HG02973 (cell line): ENCODE data around the gene TMEM145.
"Not testable (repeated sequence)": the region's sequence is repeated elsewhere in the genome, so short reads cannot be mapped to it uniquely, and the experiment has no call there.

Experiments used
- ATAC-seq: cut with Tn5 transposase; IDR thresholded peaks from one replicate; pipeline ENCODE4 v1.9.1; 2021; ENCODE audit warnings: moderate library complexity; ENCODE audit not compliant: unreplicated experiment

The TMEM145 gene

DNA sequence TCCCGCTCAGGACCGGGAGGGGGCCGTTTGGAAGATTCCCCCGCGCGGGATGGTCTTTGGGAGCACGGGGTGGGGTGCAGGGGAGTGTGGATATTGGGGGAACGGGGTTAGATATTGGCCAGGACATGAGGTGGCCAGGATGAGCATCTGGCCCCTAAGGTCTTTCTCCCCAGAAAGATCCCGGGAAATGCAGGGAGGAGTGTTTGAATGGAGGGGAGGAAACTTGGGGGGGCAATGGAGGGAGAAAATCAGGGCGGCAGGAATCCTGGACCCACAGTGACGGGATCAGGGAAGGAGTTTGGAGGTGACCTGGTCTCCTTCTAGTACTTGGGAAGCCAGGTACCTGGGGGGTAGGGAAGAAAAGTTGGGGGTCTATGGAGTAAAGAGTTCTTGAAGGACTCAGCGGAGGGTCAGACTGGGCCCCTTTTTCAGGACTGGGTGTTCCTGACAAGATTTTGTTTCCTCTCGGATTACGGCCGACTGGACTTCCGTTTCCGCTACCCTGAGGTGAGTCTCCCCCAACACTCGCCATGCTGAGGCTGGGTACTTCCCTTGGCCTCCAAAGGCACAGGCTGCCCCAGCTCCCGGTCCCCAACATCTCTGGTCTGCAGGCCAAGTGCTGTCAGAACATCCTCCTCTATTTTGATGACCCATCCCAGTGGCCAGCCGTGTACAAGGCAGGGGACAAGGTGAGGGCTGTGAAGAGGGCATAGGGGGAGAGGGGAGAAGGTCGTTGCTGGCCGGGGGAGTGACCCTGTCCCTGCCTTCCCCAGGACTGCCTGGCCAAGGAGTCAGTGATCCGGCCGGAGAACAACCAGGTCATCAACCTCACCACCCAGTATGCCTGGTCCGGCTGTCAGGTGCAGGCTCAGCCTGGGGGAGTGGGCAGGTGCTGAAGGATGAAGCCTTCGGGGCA, 989 bp downstream of the TMEM145 start:
- ATAC-seq = no peak

- ATAC-seq = no peak
Observed at GRCh38 chr19:42315024-42315423, 1.9 kb downstream of the TMEM145 start.

DNA sequence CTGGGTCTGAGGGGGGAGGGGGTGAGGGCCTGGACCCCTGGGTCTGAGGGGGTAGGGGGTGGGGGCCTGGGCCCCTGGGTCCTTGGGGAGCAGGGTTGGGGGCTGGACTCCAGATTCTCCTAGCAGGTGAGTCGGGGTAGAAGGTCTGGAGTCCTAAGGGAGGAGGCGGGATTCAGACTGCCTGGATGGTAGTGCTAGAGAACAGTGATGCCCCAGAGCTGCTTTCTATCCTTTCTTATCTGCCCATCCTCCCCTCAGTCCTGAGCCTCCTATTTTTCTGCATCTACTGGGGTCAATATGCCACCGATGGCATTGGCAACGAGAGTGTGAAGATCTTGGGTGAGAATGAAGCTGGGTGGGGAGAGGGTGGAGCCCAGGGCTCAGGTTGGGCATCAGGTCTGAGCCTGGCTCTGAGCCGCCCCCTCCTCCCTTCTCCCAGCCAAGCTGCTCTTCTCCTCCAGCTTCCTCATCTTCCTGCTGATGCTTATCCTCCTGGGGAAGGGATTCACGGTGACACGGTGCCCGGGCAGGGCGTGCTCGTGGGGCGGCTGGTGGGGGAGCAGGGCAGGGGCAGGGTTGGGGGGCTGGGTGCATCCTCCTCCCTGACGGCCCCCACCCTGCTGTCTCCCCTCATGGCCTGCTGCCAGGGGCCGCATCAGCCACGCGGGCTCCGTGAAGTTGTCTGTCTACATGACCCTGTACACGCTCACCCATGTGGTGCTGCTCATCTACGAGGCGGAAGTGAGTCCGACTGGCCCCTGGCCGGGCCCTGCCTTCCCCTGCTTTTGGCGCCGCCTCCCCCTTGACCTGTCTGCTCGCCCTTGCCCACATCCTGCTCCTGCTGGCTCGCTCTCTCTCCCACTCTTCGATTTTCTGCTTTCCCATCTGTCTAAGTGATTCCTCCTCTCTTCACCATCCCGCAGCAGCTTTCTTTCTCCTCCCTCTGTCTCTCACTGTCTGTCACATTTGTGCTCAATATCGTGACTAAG, 3.4 kb downstream of the TMEM145 start:
- no peak for ATAC-seq

- ATAC-seq = no peak
Observed at GRCh38 chr19:42317535-42317934, 4.4 kb downstream of the TMEM145 start.

GRCh38 chr19:42322305-42322704, 9.2 kb downstream of the TMEM145 start:
- no peak for ATAC-seq

- no peak for ATAC-seq
Observed at GRCh38 chr19:42323473-42323851, 10.4 kb downstream of the TMEM145 start.

DNA sequence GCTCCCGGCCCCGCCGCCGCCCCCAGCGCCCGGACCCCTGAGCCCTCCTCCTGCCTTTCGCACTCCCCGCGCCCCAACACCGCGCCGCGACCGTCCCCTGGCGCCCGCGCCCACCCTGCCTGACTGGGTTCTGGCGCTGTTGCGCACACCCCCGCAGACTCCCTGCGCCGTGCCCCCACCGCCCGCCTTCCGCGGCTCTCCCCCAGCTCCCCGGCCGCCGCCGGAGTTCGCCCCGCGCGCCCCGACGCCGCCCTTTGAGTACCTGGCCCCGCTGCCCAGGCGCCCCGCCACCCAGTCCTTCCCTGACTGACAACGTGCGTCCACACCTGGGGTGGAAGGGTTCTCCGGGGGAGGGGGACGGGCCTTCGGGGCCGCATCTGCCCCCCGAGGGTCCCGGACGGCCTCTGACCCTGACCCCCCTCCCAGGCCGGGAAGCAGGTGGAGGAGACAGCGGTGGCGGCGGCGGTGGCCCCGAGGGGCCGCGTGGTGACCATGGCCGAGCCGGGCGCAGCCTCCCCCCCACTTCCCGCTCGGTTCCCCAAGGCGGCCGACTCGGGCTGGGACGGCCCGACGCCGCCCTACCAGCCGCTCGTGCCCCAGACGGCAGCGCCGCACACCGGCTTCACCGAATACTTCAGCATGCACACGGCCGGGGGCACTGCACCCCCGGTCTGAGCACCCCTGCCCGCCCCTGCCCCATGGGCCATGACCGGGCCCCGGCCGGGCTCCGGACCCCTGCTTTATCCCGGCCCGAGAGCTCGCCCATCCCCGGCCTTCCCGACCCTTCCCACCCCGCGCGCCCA, 10.9 kb downstream of the TMEM145 start:
- no peak for ATAC-seq

- ATAC-seq = no peak
Observed at GRCh38 chr19:42324655-42325307, 11.7 kb downstream of the TMEM145 start.

GRCh38 chr19:42325308-42325895, 12.3 kb downstream of the TMEM145 start, which contains the start of gene MEGF8:
Gene MEGF8 (plus strand): TSS chr19:42325635. CDS start chr19:42326244, 609 bp downstream.
- peak; percentile 84 for ATAC-seq

DNA sequence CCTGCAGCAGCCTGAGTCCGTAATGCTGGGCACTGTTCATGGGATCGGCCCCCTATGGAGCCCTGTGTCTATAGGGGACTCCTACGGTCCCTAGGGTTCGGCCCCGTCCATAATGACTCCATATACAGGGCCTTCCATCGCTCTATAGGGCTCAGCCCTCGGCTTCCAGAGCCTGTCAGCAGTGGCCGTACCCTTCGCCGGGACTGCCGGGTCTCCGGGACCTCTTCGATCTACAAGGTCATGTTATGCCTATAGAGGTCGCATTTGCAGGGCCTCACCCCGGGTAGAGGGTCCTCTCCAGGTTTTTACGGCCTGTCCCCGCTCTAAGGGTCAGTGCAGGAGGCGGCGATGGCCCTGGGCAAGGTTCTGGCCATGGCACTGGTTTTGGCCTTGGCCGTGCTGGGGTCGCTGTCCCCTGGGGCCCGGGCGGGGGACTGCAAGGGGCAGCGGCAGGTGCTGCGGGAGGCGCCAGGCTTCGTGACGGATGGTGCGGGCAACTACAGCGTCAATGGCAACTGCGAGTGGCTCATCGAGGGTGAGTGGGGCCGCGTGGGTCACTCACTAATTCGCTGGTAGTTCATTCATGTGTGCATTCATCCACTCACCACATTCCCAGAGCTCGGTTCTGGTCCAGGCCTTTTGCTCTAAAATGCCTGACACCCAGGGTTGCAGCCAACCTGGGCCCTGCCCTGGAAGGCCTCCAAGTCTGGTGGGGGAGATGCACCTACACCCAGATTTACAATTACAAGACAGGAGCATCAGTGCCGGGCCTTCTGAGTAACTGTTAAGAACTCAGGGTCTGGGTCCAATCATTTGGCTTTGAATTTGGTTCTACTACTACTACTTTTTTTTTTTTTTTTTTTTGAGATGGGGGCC, 13.0 kb downstream of the TMEM145 start:
- peak; percentile 9 for ATAC-seq

GRCh38 chr19:42326969-42327368, 13.9 kb downstream of the TMEM145 start:
- no peak for ATAC-seq

DNA sequence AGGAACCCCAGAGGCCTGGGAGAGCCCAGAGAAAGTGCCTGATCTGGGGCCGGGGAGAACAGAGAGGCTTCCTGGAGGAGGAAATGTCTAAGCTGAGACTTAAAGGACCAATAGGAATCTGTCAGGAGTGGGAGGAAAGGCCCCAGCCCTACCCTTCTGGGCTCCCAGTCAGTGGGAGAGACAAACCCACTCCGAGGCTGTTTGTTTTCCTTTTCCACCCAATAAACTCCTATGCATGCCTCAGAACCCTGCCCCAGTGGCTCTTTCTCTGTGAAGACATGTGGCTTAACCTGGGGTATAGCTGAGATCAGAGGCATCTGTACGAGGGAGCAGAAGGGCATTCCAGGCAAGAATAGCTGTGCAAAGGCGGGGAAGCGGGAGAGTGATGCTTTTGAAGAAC, 14.3 kb downstream of the TMEM145 start:
- no peak for ATAC-seq

- ATAC-seq = no peak
Observed at GRCh38 chr19:42328106-42328505, 15.0 kb downstream of the TMEM145 start.

GRCh38 chr19:42328854-42329253, 15.7 kb downstream of the TMEM145 start:
- no peak for ATAC-seq

GRCh38 chr19:42330241-42330711, 17.2 kb downstream of the TMEM145 start:
- ATAC-seq = no peak

- not testable (repeated sequence) for ATAC-seq
Observed at GRCh38 chr19:42331333-42331732, 18.2 kb downstream of the TMEM145 start.

GRCh38 chr19:42332059-42332458, 18.9 kb downstream of the TMEM145 start:
- no peak for ATAC-seq

DNA sequence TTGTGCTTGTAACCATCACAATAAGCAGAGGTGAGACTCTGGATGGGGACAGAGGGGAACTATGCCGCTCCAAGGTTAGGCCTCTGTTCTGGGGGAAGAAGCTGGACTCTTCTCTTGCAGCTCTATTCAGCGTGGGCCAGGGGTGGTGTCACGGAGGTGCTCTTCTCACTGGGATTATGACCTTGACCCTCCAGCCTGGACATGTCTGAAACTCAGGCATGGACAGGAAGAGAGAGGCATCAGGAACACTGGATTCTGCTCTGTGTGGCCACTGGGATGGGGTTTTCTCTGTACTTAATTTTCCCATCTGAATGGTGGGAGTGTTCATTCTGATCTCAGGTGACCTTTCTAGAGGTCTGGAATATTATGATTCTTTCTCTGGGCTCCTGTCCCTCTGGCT, 19.9 kb downstream of the TMEM145 start:
- no peak for ATAC-seq
